Left kidney (tissue), 2 donors: Measurements from ENCODE around the gene MVB12B. TPM values are rescaled to one million over a fixed set of nuclear protein-coding genes. Genes with fewer than 3 reads are reported as not detected.

Experiments
- DNase-seq: peaks from one replicate; pipeline ENCODE4 v3.0.0-alpha.2; 2013
- polyA plus RNA-seq: library from polyadenylated mRNA; unstranded; fragments of 120-200 nt; gene quantifications from one replicate; pipeline ENCODE4 v1.2.1, GENCODE V29; 2013; ENCODE audit not compliant: insufficient read length

The MVB12B gene
- polyA plus RNA-seq, 1 donor = 15.0 TPM

DNA sequence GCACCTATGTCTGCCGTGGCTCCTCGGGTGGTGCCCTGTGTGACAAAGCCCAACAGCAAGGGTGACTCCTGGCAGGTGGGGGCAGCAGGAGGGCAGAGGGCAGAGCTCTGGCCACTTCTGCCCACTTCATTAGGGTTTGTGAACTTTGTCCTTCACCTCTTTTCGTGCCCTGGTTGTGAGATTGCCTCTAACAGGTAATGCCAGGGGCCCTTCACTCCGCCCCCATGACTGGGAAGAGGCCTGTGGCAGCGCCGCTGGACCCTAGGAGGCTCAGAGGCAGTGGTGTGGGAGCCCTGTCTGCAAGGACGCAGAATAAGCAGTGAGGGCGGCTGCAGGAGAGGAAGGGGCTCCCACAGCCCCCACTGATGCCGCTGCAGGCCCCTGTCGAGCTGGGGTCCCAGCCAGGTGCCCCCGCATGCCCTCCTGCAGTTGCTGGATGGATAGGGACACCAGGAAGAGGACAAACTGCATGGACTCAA, 178.4 kb downstream of the MVB12B start:
- DNase-seq = no peak

DNA sequence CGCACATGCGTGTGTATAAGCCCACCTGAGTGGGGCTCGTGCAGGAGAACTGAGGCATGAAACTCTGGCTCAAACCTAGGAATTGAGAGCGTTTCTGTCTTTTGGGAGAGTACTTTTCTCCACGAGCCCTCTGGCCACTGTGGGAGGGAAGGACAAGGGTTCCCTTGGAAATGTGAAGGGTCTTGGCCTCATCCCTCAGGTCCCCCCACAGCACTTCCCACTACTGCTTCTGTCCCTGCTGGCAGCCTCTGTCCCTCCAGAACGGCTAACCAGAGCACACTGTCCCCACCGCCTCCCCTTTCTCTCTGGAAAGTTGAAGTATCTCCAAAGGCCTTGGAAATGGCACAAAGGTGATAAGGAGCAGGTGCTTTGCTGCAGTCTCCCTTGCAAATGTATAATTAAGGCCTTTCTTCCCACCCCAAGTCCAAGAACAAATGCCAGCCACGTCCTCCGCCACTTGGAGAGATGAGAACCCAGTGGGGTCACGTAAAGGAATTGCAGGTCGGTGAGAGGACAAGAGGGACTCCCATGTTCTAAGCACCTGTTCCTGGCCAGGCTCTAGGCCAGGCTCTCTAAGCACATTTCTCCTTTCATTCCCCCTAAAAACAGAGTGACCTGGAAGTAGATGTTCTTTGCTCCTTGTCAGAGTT, 179.2 kb downstream of the MVB12B start:
- DNase-seq = no peak

- DNase-seq = no peak
Observed at GRCh38 chr9:126506361-126507317, 180.0 kb downstream of the MVB12B start.

GRCh38 chr9:126507318-126508109, 180.9 kb downstream of the MVB12B start:
- DNase-seq = no peak

- DNase-seq = no peak
Observed at GRCh38 chr9:126508171-126508591, 181.6 kb downstream of the MVB12B start.

- DNase-seq = no peak
Observed at GRCh38 chr9:126508928-126509327, 182.3 kb downstream of the MVB12B start.

DNA sequence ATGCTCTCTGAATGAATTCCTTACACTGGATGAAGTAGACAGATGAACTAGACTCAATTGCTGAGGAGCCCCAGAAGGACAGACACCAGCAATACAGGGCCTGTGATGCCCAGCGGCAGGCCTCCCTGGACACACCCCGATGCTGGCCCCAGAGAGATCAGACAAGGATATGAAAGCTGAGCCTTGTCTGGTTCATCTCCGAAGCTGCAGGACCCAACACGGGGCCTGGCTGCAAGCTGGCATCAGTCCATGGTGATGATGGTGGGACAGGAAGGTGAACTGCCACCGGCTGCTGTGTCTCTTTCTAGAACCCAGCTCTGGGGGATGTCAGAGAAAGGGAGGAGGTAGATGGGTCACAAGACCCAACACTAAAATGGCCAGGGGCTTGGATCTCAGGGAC, 183.1 kb downstream of the MVB12B start:
- no peak for DNase-seq

DNA sequence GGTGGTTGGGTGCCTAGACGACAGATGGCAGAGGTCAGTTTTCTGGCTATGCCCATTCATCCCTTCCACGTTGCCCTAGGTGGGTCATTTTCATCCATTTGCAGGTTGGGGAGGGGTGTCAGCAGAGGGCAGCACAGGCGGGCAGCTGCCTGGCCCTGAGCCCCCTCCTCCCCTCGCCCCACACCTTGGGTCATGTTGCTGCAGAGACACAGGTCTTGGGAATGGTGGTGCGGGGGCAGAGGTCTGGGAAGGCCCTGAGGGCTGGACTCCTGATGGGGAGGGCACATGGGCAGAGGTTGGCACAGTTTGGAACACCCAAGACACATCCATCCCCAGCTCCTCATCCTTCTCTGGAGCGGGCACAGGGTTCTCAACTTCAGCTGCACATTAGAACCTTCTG, 183.9 kb downstream of the MVB12B start:
- no peak for DNase-seq

DNA sequence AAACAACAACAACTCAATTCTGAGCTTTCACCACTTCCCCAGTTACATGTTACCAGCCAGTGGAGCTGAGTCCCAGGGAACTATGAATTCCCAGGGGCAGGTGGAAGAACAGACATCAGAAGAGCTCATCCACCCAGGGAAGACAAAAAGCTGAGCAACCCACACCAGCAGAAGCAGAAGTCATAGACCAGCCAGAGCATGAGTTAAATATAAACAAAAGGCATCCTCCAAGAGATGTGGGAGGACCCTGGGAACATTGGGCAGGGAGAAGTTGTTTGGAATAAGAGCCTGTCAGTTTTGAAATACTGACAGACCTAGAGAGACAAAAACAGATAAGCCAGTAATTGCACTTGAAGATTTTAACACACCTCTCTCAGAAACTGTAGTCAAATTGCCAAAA, 184.8 kb downstream of the MVB12B start:
- DNase-seq = no peak

DNA sequence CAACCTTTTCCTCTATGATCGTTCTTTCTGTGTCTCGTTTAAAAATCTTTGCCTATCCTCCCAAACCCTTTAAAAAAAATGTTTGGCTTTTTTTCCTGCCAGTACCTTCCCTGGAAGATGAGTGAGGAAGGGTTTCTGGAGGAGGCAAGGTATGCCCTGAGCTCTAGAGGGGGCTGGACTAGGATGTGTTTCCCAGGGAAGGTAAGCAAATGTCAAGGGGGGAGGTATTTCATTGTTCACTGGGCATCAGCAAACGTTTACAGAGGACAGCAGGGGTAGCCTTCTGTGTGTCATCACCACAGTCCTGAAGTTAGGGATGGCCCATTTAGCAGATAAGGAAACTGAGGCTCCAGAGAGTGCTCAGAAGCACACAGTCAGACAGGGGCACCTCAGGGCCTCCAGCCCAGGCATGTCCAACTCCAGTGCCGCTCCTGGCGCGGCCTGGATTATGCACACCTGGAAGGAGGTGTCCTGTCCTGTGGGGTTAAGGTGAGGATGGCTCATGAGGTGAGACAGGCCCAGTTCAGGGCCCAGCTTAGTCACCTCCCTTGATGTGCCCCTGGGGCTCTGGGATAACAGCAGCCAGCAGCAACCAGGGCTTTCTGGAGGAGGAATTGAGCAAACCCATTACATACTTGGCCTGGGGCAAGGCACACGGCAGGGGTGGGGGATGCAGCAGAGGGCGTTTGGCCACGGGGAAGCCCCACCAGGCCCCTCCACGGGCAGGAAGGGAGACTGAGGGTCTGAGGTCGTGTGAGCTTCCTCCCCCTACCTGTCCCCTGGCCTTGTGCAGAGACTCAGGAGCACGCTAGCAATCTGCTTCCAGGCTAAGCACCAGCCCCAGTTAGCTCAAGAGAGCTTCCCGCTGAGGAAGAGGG, 186.8 kb downstream of the MVB12B start:
- DNase-seq = no peak

DNA sequence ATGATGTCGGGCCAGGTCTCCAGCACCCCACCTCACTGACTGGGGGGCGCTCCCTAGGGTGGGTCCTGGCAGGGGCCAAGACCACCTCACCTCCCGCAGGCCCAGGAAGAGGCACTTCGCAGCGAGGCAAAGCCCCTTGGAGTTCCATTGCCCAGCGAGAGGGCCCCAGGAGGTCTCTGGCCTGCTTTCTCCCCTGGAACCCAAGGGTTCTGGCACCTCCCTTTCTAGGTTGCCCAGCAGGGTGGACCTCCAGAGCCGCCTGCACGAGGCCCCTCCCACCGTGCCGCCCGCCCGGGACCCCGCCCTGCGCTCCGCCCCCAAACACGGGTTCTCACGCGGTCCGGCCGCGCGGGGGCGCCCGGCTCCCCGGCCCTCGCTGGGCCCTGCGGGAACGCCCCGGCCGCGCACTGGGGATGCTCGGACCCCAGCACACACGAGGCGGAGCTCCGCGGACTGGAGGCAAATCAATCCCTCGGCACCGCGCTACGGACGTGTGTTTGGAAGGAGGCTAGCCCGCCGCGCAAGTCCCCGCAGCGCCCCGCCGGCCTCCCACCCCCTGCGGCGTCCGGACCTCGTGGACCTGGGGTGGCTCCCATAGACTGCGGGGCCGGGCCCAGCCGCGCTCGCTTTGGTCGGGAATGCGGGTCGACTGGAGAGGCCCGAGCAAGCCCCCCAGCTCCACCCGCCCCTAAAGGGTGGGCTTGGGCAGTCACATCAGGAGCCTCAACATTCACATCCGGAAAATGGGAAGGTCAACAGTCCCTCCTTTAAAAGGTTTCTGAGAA, 187.6 kb downstream of the MVB12B start:
- no peak for DNase-seq

DNA sequence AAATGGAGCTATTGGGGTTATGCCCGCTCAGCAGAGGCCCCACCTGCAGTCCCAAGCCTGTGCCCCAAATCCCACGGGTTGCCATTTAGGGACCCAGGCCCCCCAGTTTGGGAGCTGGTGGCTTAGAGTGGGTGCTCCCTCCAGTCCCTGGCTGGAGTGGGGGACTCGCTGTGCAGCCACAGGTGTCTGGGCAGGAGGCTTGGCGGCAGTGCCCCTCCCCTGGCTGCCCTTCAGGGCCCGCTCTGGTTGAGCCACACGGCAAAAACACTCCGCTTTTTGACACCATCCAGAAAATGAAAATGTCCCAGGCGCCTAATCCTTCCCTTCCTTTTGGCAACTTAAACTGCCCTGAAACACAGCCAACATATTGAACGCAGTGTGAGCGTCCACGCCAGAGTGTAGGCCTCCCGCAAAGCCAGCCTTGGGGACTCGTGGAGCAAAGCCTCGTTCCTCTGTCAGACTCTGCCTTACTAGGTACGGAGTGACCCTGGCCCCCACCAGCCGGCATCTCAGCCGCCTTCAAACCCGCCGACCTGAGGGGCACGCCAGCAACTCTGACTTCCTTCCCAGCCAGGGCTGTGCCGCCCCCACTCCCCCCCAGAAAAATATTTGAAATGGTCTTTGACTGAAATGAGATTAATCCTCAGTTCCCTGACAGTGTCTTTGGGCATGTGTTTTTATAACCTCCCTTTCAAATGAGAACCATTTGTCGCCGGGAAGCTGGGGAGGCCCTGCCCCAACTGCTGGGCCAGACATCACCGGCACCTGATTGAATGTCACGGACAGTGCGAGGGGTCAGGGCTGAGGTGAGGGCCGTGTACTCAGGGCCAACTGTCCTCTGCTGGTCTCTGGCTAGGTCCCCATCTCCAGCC, 188.6 kb downstream of the MVB12B start:
- DNase-seq = no peak

- no peak for DNase-seq
Observed at GRCh38 chr9:126515873-126516505, 189.4 kb downstream of the MVB12B start.

- no peak for DNase-seq
Observed at GRCh38 chr9:126516561-126516935, 189.9 kb downstream of the MVB12B start.

GRCh38 chr9:126516936-126517832, 190.6 kb downstream of the MVB12B start:
- peak; percentile 67 for DNase-seq

- no peak for DNase-seq
Observed at GRCh38 chr9:126517833-126518356, 191.3 kb downstream of the MVB12B start.

DNA sequence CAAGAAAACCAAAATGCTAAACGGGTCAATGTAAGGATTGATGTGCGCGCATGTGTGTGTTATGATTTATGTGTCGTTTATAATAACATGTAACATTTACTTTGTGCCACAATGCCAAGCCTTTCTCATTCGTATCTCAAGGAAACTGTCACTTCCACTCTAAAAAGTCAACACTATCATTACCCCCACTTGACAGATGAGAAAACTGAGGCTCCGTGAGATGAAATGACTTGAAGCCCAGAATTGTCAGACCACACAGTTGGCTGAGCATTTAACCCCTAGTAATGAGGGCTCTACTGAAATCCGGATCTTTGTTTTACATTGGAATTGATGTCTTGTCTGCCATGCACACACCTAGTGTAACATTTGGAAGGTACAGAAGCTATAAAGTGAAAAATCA, 192.1 kb downstream of the MVB12B start:
- DNase-seq = no peak
